Loucy (cell line): ENCODE results near the gene USB1.

Source experiments
- H2AFZ ChIP-seq: fragments of 200-600 bp; sonication (generic); 2 replicates; pipeline ENCODE4 v1.6.0; 2016; ENCODE audit warnings: antibody characterized with exemption, mild to moderate bottlenecking, low read length, moderate library complexity
- H3F3A ChIP-seq: fragments of 200-600 bp; 2 replicates; pipeline ENCODE4 v1.6.0; 2016; ENCODE audit warnings: antibody characterized with exemption, low read depth, mild to moderate bottlenecking
- H3K27me3 ChIP-seq: fragments of 200-600 bp; sonication (generic); 2 replicates; pipeline ENCODE4 v1.6.1; 2014; ENCODE audit warnings: low read length, mild to moderate bottlenecking; ENCODE audit not compliant: insufficient read depth, poor library complexity, severe bottlenecking
- H3K36me3 ChIP-seq: fragments of 200-600 bp; sonication (generic); 2 replicates; pipeline ENCODE4 v1.6.1; 2016; ENCODE audit warnings: low read length; ENCODE audit not compliant: insufficient read depth
- H3K4me1 ChIP-seq: fragments of 200-600 bp; sonication (generic); 2 replicates; pipeline ENCODE4 v1.5.1; 2014; ENCODE audit warnings: low read length, mild to moderate bottlenecking; ENCODE audit not compliant: insufficient read depth, poor library complexity, severe bottlenecking
- H3K4me2 ChIP-seq: fragments of 200-600 bp; sonication (generic); 2 replicates; pipeline ENCODE4 v1.6.0; 2014; ENCODE audit warnings: antibody characterized with exemption, low read length, low read depth, mild to moderate bottlenecking; ENCODE audit not compliant: poor library complexity, severe bottlenecking
- H3K4me3 ChIP-seq: fragments of 200-600 bp; sonication (generic); 2 replicates; pipeline ENCODE4 v1.5.1; 2014; ENCODE audit warnings: low read length, mild to moderate bottlenecking, mixed read lengths; ENCODE audit not compliant: poor library complexity, severe bottlenecking
- H3K79me2 ChIP-seq: fragments of 200-600 bp; sonication (generic); 2 replicates; pipeline ENCODE4 v1.6.1; 2014; ENCODE audit warnings: low read length; ENCODE audit not compliant: insufficient read depth
- H3K9ac ChIP-seq: fragments of 200-600 bp; sonication (generic); 2 replicates; pipeline ENCODE4 v1.6.0; 2014; ENCODE audit warnings: mild to moderate bottlenecking, low read depth, low read length, moderate library complexity; ENCODE audit not compliant: poor library complexity, severe bottlenecking
- H3K9me2 ChIP-seq: fragments of 200-600 bp; sonication (generic); replicated peaks from 2 replicates; pipeline ENCODE4 v1.6.1; 2016; ENCODE audit warnings: low read depth, low read length, mixed read lengths
- H3K9me3 ChIP-seq: fragments of 200-600 bp; sonication (generic); 2 replicates; pipeline ENCODE4 v1.6.1; 2014; ENCODE audit warnings: mild to moderate bottlenecking, antibody characterized with exemption, low read length, low read depth; ENCODE audit not compliant: insufficient read depth
- H4K20me1 ChIP-seq: fragments of 200-600 bp; sonication (generic); 2 replicates; pipeline ENCODE4 v1.6.0; 2014; ENCODE audit warnings: antibody characterized with exemption, low read length, mild to moderate bottlenecking; ENCODE audit not compliant: insufficient read depth, poor library complexity, severe bottlenecking
- CTCF ChIP-seq: fragments of 200-600 bp; sonication (generic); conservative IDR thresholded peaks from 2 replicates; pipeline ENCODE4 v1.5.1; 2014; ENCODE audit warnings: mild to moderate bottlenecking, antibody characterized with exemption, low read length
- EZH2phosphoT487 ChIP-seq: fragments of 200-600 bp; IDR thresholded peaks from 2 replicates; pipeline ENCODE4 v1.6.1; 2018; ENCODE audit warnings: antibody characterized with exemption, mild to moderate bottlenecking, moderate library complexity, borderline replicate concordance

The USB1 gene

GRCh38 chr16:58047557-58048348 is 46.5 kb downstream of the USB1 start:
- Histone ChIP-seq H3K4me2 (no peak overlapping the region), H3K9ac (no peak overlapping the region), H4K20me1 (no peaks in the 10 kb centered on the region), H3K4me1 (no peaks in the 10 kb centered on the region), H3K9me3 (no peaks in the 10 kb centered on the region), H2AFZ (no peak overlapping the region), H3K9me2 (no peaks in the 10 kb centered on the region), H3K36me3 (no peaks in the 10 kb centered on the region), H3K79me2 (no peaks in the 10 kb centered on the region), H3K27me3 (no peaks in the 10 kb centered on the region), H3K4me3 (no peak overlapping the region), H3F3A (no peaks in the 10 kb centered on the region)
- no peak for TF ChIP-seq CTCF
- TF ChIP-seq EZH2phosphoT487, result no peak

DNA sequence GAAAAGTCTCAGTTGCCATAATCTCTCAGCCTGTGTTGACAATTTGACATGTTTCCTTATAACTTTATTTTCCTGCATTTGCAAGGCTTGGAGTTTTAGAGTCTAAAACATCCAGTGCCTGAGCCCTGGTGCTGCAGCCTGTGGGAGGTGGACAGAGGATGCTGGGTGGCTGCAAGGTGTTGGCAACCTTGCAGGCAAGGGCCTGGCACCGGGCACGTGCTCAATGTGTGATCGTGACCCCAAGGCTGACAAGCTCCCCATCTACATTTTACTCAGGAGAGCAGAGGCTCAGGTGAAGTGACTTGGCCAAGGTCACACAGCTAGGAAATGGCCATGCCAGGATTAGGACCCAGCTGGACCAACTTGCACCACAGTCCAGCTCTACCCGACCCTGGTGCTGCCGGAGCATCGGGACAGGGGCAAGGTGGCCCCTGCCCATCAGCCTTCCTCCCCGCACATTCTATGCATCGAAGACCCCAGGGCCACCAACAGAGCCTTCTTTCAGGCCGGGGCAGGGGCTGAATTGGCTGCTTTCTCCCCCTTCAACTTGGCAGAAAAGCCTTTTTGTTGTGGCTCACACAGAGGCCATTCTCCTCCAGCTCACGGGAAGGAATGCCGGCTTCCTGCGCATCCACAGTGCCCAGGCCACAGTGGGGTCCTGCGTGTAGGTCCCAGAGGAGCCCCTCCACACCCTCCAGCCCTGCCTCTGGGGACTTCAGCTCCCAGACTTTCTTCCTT is 47.5 kb downstream of the USB1 start:
- Histone ChIP-seq H3K36me3 (no peaks in the 10 kb centered on the region), H3K27me3 (no peaks in the 10 kb centered on the region), H3K9ac (no peak overlapping the region), H3K9me3 (no peaks in the 10 kb centered on the region), H2AFZ (no peak overlapping the region), H3K4me2 (no peak overlapping the region), H3K79me2 (no peaks in the 10 kb centered on the region), H4K20me1 (no peaks in the 10 kb centered on the region), H3K4me3 (no peak overlapping the region), H3K9me2 (no peaks in the 10 kb centered on the region), H3K4me1 (no peaks in the 10 kb centered on the region), H3F3A (no peaks in the 10 kb centered on the region)
- TF ChIP-seq EZH2phosphoT487, result no peak
- TF ChIP-seq CTCF, result no peak

DNA sequence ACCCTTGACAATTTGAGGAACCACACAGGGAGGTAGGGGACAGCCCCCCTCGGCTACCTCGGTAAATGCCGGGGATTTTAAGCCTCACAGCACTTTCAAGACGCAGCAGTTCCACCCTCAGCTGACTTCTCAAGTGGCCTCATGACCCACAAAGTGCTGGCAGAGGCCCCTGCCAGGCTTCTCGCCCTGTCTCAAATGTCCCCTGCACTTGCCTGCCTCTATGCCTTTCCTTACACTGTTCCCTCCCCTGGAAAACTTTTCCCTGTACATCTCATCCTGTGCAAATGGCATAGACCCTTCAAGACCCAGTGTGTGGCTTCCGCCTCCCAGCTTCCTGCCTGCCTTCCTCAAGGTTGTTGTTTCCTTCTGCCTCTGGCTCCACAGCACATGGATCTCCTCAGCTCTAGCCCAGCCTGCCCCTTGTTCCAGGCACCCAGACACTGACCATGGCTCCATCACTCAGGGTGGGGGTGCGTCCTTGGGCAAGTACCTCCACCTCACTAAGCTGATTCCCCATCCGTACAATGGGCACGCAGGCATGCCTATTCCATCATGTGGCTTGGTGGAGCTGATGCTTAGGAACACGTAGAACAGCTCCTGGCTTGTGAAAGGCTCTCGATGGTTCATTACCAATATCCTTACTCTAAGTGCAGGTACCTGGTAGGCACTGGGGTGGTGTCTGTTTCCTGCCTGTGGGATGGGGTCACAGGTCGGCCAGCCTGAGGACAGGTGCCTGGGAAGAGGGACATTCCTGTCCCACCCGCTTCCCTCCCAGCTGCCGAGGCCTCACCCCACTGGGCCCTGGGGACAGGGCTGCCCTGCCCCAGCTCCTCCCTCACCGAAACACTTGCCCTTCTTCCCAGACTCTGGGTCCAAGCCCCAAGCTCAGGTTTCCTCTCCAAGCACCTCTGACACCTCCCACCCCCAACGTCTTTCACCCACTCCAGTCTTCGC is 48.3 kb downstream of the USB1 start:
- Histone ChIP-seq H3K79me2 (no peaks in the 10 kb centered on the region), H3K9me2 (no peaks in the 10 kb centered on the region), H3K9ac (no peak overlapping the region), H3K27me3 (no peaks in the 10 kb centered on the region), H3F3A (no peaks in the 10 kb centered on the region), H3K9me3 (no peaks in the 10 kb centered on the region), H4K20me1 (no peaks in the 10 kb centered on the region), H3K4me2 (no peak overlapping the region), H3K4me1 (no peaks in the 10 kb centered on the region), H3K36me3 (no peaks in the 10 kb centered on the region), H3K4me3 (no peak overlapping the region), H2AFZ (no peak overlapping the region)
- TF ChIP-seq CTCF (no peak), EZH2phosphoT487 (no peak)
